A549 (cell line): ENCODE measurements around the gene PDXK. TPM values are rescaled to one million over a fixed set of nuclear protein-coding genes. Genes with fewer than 3 reads are reported as not detected.
"Not testable (repeated sequence)": the region's sequence is repeated elsewhere in the genome, so short reads cannot be mapped to it uniquely, and the experiment has no call there.

ENCODE experiments used
- ATAC-seq, 2 experiments: fragments of 200-7000 bp in 1 of 2; fragments of >200 bp in 1 of 2; cut with Nextera tagmentation in 1 of 2; cut with Tn5 transposase in 1 of 2; 3 replicates each; pipeline versions ENCODE4 v1.8.0 to v1.9.1; 2018 to 2020; ENCODE audit warnings: mild to moderate bottlenecking in 1 of 2, moderate library complexity in 1 of 2
- CTCF ChIA-PET: fragments of 300-600 bp; sonication (Branson Sonifier 250); formaldehyde crosslinking; extraction: SDS; loops from one replicate; lab custom pipeline; 2021; ENCODE audit warnings: antibody characterized with exemption, inconsistent platforms; lab: Yijun Ruan, JAX
- POLR2A ChIA-PET: fragments of 350-600 bp; formaldehyde crosslinking; extraction: SDS; loops from one replicate; lab custom pipeline; 2021; ENCODE audit warnings: antibody characterized with exemption, inconsistent platforms; lab: Yijun Ruan, JAX
- DNase-seq, 2 experiments: peaks; one replicate each; pipeline versions ENCODE4 v3.0.0 to v3.0.0-alpha.2; 2011 to 2016; ENCODE audit warnings: low read depth in 1 of 2, low spot score in 1 of 2
- FAIRE-seq: peaks from 2 replicates; lab custom pipeline; 2011; peaks lifted over from hg19 to GRCh38; lab: Jason Lieb, UNC
- H3K27ac ChIP-seq, 2 experiments: fragments of >200 bp; sonication (Bioruptor Twin); formaldehyde crosslinking; 3 replicates each; pipeline ENCODE4 v1.5.1; 2016 to 2017
- H3K4me1 ChIP-seq: fragments of >200 bp; sonication (Bioruptor Twin); formaldehyde crosslinking; 3 replicates; pipeline ENCODE4 v1.6.1; 2016
- H3K4me2 ChIP-seq: fragments of >200 bp; sonication (Bioruptor Twin); formaldehyde crosslinking; 3 replicates; pipeline ENCODE4 v1.6.1; 2016
- H3K4me3 ChIP-seq: fragments of >200 bp; sonication (Bioruptor Twin); formaldehyde crosslinking; 3 replicates; pipeline ENCODE4 v1.5.1; 2016
- H3K9me3 ChIP-seq: fragments of >200 bp; sonication (Bioruptor Twin); formaldehyde crosslinking; 3 replicates; pipeline ENCODE4 v1.6.1; 2016
- BHLHE40 ChIP-seq: IDR thresholded peaks from 2 replicates; pipeline ENCODE4 v1.6.1; 2012; ENCODE audit warnings: low read depth, low read length, inconsistent platforms
- CBX2 ChIP-seq: fragments of 200-600 bp; sonication (generic); IDR thresholded peaks from 2 replicates; pipeline ENCODE4 v1.6.1; 2016; ENCODE audit warnings: low read depth, mild to moderate bottlenecking, borderline replicate concordance
- CHD2 ChIP-seq: fragments of 150-350 bp; IDR thresholded peaks from 2 replicates; pipeline ENCODE4 v1.6.1; 2014; ENCODE audit warnings: low read length; ENCODE audit not compliant: partially characterized antibody
- EHMT2 ChIP-seq: fragments of 200-600 bp; sonication (generic); IDR thresholded peaks from 2 replicates; pipeline ENCODE4 v1.6.1; 2016; ENCODE audit warnings: antibody characterized with exemption, low read depth, mild to moderate bottlenecking, moderate library complexity
- FOXS1 ChIP-seq: fragments of 250-450 bp; sonication (Bioruptor Pico); IDR thresholded peaks from 2 replicates; pipeline ENCODE4 v1.5.0; 2020; ENCODE audit warnings: mild to moderate bottlenecking, moderate library complexity
- HOXB5 ChIP-seq: fragments of 250-450 bp; sonication (Bioruptor Pico); IDR thresholded peaks from 2 replicates; pipeline ENCODE4 v1.5.0; 2020; ENCODE audit warnings: mild to moderate bottlenecking, moderate library complexity
- NR3C1 ChIP-seq: fragments of >200 bp; sonication (Bioruptor Twin); formaldehyde crosslinking; IDR thresholded peaks from 3 replicates; pipeline ENCODE4 v1.6.1; 2017
- POLR2A ChIP-seq: IDR thresholded peaks from 2 replicates; pipeline ENCODE4 v1.6.1; 2012; ENCODE audit warnings: mild to moderate bottlenecking, low read length
- RAD21 ChIP-seq, 2 experiments: fragments of >200 bp in 1 of 2; sonication (Bioruptor Twin) in 1 of 2; formaldehyde crosslinking in 1 of 2; IDR thresholded peaks in 1 of 2; conservative IDR thresholded peaks in 1 of 2; 2 replicates in 1 of 2; 3 replicates in 1 of 2; pipeline ENCODE4 v1.6.1; 2012 to 2018; ENCODE audit warnings: inconsistent platforms in 1 of 2
- RARB ChIP-seq: fragments of 250-450 bp; sonication (Bioruptor Pico); IDR thresholded peaks from 2 replicates; pipeline ENCODE4 v1.8.0; 2021; ENCODE audit warnings: mild to moderate bottlenecking, moderate library complexity
- ZFP36 ChIP-seq: fragments of 450-650 bp; IDR thresholded peaks from 2 replicates; pipeline ENCODE4 v1.6.1; 2014; ENCODE audit warnings: borderline replicate concordance; ENCODE audit not compliant: partially characterized antibody
- ZSCAN20 ChIP-seq: fragments of 250-450 bp; sonication (Bioruptor Pico); IDR thresholded peaks from 2 replicates; pipeline ENCODE4 v1.8.0; 2022; ENCODE audit warnings: mild to moderate bottlenecking, moderate library complexity
- WGBS: methylation state at CpG from one replicate; pipeline ENCODE4 v1.1.6; 2017; ENCODE audit errors: missing lambda C conversion rate; 5-methylcytosine and 5-hydroxymethylcytosine counted together
- polyA plus RNA-seq, 4 experiments: library from polyadenylated mRNA; depleted of rRNA in 3 of 4; stranded (reverse); fragments of >200 nt; fragmentation: RNase III in 1 of 4; extraction: RNeasy Plus Mini Kit Qiagen cat#74134 plus additional on column Dnase treatment in 1 of 4; gene quantifications; 2 replicates in 3 of 4; 3 replicates in 1 of 4; pipeline ENCODE4 v1.2.3, GENCODE V29; 2011 to 2017
- TF ChIP-seq, protein P1 (sequence below): IDR thresholded peaks from 2 replicates; pipeline ENCODE4 v1.6.1; 2012
- TF ChIP-seq, protein P2 (sequence below): fragments of >200 bp; sonication (Bioruptor Twin); formaldehyde crosslinking; IDR thresholded peaks from 2 replicates; pipeline ENCODE4 v1.6.1; 2016
- TF ChIP-seq, protein P3 (sequence below): fragments of 250-450 bp; sonication (Bioruptor Pico); IDR thresholded peaks from 2 replicates; pipeline ENCODE4 v1.5.0; 2021; ENCODE audit warnings: mild to moderate bottlenecking, moderate library complexity, borderline replicate concordance
- TF ChIP-seq, protein P4 (sequence below): fragments of >200 bp; sonication (Bioruptor Twin); formaldehyde crosslinking; IDR thresholded peaks from 3 replicates; pipeline ENCODE4 v1.6.1; 2016
- TF ChIP-seq, protein P5 (sequence below): IDR thresholded peaks from 2 replicates; pipeline ENCODE4 v1.6.1; 2012; ENCODE audit warnings: low read depth, borderline replicate concordance
- TF ChIP-seq, protein P6 (sequence below): fragments of 450-650 bp; IDR thresholded peaks from 2 replicates; pipeline ENCODE4 v1.6.1; 2014; ENCODE audit warnings: antibody characterized with exemption

Gene PDXK
- polyA plus RNA-seq, 2 of the 4 experiments (the other 2 are of a cell fraction), result 220 to 292 TPM

DNA sequence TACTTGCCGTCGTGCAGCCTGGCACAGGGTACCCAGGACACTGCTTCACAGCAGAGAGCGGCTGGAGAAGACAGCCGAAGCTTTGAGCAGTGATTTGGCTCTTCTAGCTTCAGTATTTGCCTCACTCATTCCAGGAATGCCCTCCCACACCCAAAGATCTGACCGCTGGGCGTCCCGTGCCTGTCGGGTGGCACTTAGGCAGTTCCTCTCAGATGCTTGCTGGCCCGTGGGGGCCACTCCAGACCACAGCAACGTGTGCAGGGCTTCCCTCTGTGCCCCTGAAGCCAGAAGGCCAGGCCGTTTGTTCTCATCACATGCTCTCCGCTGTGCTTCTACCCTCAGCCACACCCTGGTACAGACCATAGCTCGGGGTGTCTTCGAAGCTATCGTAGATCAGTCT is 42.5 kb upstream of the PDXK start:
- 96% methylated on average over 9 of the region's 15 CpGs for WGBS

DNA sequence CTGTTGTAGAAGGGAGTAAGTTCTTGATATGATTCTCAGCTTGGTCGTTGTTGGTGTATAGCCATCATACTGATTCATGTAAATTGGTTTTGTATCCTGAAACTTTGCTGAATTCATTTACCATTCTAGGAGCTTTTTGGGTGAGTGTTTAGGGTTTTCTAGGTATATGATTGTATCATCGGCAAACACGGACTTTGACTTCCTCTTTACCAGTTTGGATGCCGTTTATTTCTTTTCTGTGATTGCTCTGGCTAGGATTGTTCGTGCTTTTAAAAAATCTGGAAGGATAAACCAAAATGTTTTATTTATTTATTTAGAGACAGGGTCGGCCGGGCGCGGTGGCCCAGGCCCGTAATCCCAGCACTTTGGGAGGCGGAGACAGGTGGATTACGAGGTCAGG is 39.0 kb upstream of the PDXK start:
- ATAC-seq (no peak), DNase-seq (no peak), FAIRE-seq (no peak)
- no peak overlapping the region for H3K27ac ChIP-seq
- H3K4me2 ChIP-seq, result no peak overlapping the region
- ChIA-PET CTCF (no interaction called here), POLR2A (no interaction called here)
- H3K4me1 ChIP-seq, result no peaks in the 10 kb centered on the region
- H3K4me3 ChIP-seq, result no peak overlapping the region
- TF ChIP-seq CBX2 (no peak), NR3C1 (no peak), RAD21 (conservative IDR thresholded peaks at IDR 0.05 in 1 of 2, IDR thresholded peaks at IDR 0.05 in 1 of 2) (no peak), FOXS1 (CRISPR knock-in tag) (no peak), ZSCAN20 (CRISPR knock-in tag) (no peak), HOXB5 (no peak), EHMT2 (no peak)
- TF ChIP-seq, protein P1, sequence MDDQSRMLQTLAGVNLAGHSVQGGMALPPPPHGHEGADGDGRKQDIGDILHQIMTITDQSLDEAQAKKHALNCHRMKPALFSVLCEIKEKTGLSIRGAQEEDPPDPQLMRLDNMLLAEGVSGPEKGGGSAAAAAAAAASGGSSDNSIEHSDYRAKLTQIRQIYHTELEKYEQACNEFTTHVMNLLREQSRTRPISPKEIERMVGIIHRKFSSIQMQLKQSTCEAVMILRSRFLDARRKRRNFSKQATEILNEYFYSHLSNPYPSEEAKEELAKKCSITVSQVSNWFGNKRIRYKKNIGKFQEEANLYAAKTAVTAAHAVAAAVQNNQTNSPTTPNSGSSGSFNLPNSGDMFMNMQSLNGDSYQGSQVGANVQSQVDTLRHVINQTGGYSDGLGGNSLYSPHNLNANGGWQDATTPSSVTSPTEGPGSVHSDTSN, result no peak
- TF ChIP-seq, protein P2, sequence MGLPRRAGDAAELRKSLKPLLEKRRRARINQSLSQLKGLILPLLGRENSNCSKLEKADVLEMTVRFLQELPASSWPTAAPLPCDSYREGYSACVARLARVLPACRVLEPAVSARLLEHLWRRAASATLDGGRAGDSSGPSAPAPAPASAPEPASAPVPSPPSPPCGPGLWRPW, result no peak
- TF ChIP-seq, protein P3, sequence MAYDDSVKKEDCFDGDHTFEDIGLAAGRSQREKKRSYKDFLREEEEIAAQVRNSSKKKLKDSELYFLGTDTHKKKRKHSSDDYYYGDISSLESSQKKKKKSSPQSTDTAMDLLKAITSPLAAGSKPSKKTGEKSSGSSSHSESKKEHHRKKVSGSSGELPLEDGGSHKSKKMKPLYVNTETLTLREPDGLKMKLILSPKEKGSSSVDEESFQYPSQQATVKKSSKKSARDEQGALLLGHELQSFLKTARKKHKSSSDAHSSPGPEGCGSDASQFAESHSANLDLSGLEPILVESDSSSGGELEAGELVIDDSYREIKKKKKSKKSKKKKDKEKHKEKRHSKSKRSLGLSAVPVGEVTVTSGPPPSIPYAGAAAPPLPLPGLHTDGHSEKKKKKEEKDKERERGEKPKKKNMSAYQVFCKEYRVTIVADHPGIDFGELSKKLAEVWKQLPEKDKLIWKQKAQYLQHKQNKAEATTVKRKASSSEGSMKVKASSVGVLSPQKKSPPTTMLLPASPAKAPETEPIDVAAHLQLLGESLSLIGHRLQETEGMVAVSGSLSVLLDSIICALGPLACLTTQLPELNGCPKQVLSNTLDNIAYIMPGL (CRISPR knock-in tag), result no peak
- 92% methylated on average over 12 of the region's 12 CpGs for WGBS
- H3K9me3 ChIP-seq, result no peaks in the 10 kb centered on the region

More for the DNA sequence above, 42.5 kb upstream of the PDXK start:
- DNase-seq, result no peak
- Histone ChIP-seq H3K9me3 (no peaks in the 10 kb centered on the region), H3K4me3 (no peak overlapping the region), H3K4me1 (no peaks in the 10 kb centered on the region), H3K4me2 (no peak overlapping the region), H3K27ac (no peak overlapping the region)
- ChIA-PET POLR2A (no interaction called here), CTCF (no interaction called here)
- ATAC-seq, result no peak
- TF ChIP-seq POLR2A (no peak), RARB (CRISPR knock-in tag) (no peak), ZFP36 (no peak), BHLHE40 (no peak), CHD2 (no peak), CBX2 (no peak)
- TF ChIP-seq, protein P4, sequence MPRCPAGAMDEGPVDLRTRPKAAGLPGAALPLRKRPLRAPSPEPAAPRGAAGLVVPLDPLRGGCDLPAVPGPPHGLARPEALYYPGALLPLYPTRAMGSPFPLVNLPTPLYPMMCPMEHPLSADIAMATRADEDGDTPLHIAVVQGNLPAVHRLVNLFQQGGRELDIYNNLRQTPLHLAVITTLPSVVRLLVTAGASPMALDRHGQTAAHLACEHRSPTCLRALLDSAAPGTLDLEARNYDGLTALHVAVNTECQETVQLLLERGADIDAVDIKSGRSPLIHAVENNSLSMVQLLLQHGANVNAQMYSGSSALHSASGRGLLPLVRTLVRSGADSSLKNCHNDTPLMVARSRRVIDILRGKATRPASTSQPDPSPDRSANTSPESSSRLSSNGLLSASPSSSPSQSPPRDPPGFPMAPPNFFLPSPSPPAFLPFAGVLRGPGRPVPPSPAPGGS, result no peak
- TF ChIP-seq, protein P3 (CRISPR knock-in tag), result no peak
- TF ChIP-seq, protein P5, sequence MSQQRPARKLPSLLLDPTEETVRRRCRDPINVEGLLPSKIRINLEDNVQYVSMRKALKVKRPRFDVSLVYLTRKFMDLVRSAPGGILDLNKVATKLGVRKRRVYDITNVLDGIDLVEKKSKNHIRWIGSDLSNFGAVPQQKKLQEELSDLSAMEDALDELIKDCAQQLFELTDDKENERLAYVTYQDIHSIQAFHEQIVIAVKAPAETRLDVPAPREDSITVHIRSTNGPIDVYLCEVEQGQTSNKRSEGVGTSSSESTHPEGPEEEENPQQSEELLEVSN, result no peak
- TF ChIP-seq, protein P6, sequence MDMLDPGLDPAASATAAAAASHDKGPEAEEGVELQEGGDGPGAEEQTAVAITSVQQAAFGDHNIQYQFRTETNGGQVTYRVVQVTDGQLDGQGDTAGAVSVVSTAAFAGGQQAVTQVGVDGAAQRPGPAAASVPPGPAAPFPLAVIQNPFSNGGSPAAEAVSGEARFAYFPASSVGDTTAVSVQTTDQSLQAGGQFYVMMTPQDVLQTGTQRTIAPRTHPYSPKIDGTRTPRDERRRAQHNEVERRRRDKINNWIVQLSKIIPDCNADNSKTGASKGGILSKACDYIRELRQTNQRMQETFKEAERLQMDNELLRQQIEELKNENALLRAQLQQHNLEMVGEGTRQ, result no peak
- no peak for FAIRE-seq

DNA sequence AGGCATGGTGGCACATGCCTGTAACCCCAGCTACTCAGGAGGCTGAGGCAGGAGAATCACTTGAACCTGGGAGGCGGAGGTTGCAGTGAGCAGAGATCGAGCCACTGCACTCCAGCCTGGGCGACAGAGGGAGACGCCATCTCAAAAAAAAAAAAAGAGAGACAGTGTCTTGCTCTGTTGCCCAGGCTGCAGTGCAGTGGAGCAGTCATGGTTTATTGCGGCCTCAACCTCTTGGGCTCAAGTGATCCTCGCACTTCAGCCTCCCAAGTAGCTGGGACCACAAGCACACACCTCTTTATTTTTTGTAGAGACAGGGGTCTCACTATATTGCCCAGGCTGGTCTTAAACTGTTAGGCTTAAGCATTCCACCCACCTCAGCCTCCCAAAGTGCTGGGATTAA is 38.5 kb upstream of the PDXK start:
- H3K4me2 ChIP-seq, DNase-seq, POLR2A ChIA-PET, FAIRE-seq, H3K4me1 ChIP-seq, CTCF ChIA-PET, H3K4me3 ChIP-seq, H3K9me3 ChIP-seq, ATAC-seq, H3K27ac ChIP-seq: not testable (repeated sequence)
- WGBS, result 98% methylated on average over 6 of the region's 6 CpGs
